GM23248 (cell line): ENCODE results near the gene PDIK1L.

ENCODE experiments used
- EZH2 ChIP-seq: fragments of 200-600 bp; sonication (generic); IDR thresholded peaks from 2 replicates; pipeline ENCODE4 v1.6.1; 2018; ENCODE audit warnings: antibody characterized with exemption, mild to moderate bottlenecking; ENCODE audit not compliant: insufficient read depth, poor library complexity, severe bottlenecking
- EZH2phosphoT487 ChIP-seq: fragments of 200-600 bp; sonication (generic); IDR thresholded peaks from 2 replicates; pipeline ENCODE4 v1.6.1; 2018; ENCODE audit warnings: antibody characterized with exemption, moderate library complexity, mild to moderate bottlenecking, low read depth; ENCODE audit not compliant: insufficient read depth

- TF ChIP-seq EZH2: no peak
- no peak for TF ChIP-seq EZH2phosphoT487
These were observed 50.0 kb downstream of the PDIK1L start for GRCh38 chr1:26161415-26162219.
